K562 (cell line): ENCODE results near the gene ZNF473. TPM values are rescaled to one million over a fixed set of nuclear protein-coding genes. Genes with fewer than 3 reads are reported as not detected.

Experiments used
- ATAC-seq: fragments of 200-7000 bp; cut with Tn5 transposase; 3 replicates; pipeline ENCODE4 v1.9.1; 2020; ENCODE audit warnings: moderate library complexity
- BruUV-seq: library from RNA; stranded (reverse); fragments of 400-500 nt; replicated peaks from 2 replicates; lab custom pipeline; 2021; lab: Mats Ljungman, UMichigan
- CTCF ChIA-PET: fragments of 300-600 bp; formaldehyde crosslinking; extraction: SDS; loops from one replicate; lab custom pipeline; 2021; ENCODE audit warnings: low intra/inter-chr PET ratio; lab: Yijun Ruan, JAX
- POLR2A ChIA-PET: fragments of 300-600, 350-650 bp; sonication (Branson Sonifier 250); formaldehyde crosslinking; extraction: SDS; loops from one replicate; lab custom pipeline; 2021; ENCODE audit warnings: antibody characterized with exemption, inconsistent platforms; lab: Yijun Ruan, JAX
- DNase-seq, 4 experiments: peaks; one replicate each; pipeline versions ENCODE4 v3.0.0 to v3.0.0-alpha.2; 2011 to 2018; ENCODE audit warnings: low spot score in 3 of 4, mixed read lengths in 3 of 4; ENCODE audit errors: extremely low read depth in 1 of 4
- FAIRE-seq: peaks from 2 replicates; lab custom pipeline; 2011; peaks lifted over from hg19 to GRCh38; lab: Jason Lieb, UNC
- H2AFZ ChIP-seq: 2 replicates; pipeline ENCODE4 v1.6.0; 2011; ENCODE audit warnings: low read depth, low read length, control low read depth, inconsistent platforms
- H3K27ac ChIP-seq: fragments of 200-600 bp; 3 replicates; pipeline ENCODE4 v1.8.0; 2011; ENCODE audit warnings: low read depth, mild to moderate bottlenecking, control low read depth, inconsistent platforms, low read length, moderate library complexity, mixed read lengths; ENCODE audit errors: extremely low read depth
- H3K27me3 ChIP-seq, 2 experiments: fragments of 300-600 bp in 1 of 2; 2 replicates in 1 of 2; 3 replicates in 1 of 2; pipeline versions ENCODE4 v1.6.0 to v1.8.0; 2011; ENCODE audit warnings: inconsistent platforms in 2 of 2, low read length in 2 of 2, mild to moderate bottlenecking in 1 of 2, mixed read lengths in 1 of 2, moderate library complexity in 1 of 2; ENCODE audit not compliant: control insufficient read depth in 2 of 2, insufficient read depth in 2 of 2
- H3K36me3 ChIP-seq: fragments of 300-600 bp; 3 replicates; pipeline ENCODE4 v1.8.0; 2011; ENCODE audit warnings: mild to moderate bottlenecking, low read length, inconsistent platforms; ENCODE audit not compliant: control insufficient read depth, insufficient read depth
- H3K4me1 ChIP-seq, 2 experiments: fragments of 200-600 bp in 1 of 2; replicated peaks in 1 of 2; 2 replicates in 1 of 2; 3 replicates in 1 of 2; pipeline versions ENCODE4 v1.5.1 to v1.8.0; 2011; ENCODE audit warnings: inconsistent platforms in 2 of 2, low read length in 2 of 2, mild to moderate bottlenecking in 1 of 2, mixed read lengths in 1 of 2, moderate library complexity in 1 of 2; ENCODE audit not compliant: control insufficient read depth in 2 of 2, insufficient read depth in 2 of 2
- H3K4me2 ChIP-seq: 2 replicates; pipeline ENCODE4 v1.6.1; 2011; ENCODE audit warnings: low read length, control low read depth, inconsistent platforms, mixed read lengths; ENCODE audit not compliant: insufficient read depth
- H3K4me3 ChIP-seq: fragments of 200-600 bp; sonication (generic), shearing (Covaris generic); 2 replicates; pipeline ENCODE4 v1.5.1; 2016; ENCODE audit warnings: control low read depth, inconsistent platforms
- H3K79me2 ChIP-seq: fragments of 200-600 bp; 3 replicates; pipeline ENCODE4 v1.8.0; 2011; ENCODE audit warnings: low read length, inconsistent platforms; ENCODE audit not compliant: control insufficient read depth, insufficient read depth
- H3K9ac ChIP-seq, 2 experiments: 2 replicates each; pipeline versions ENCODE4 v1.6.0 to v1.6.1; 2011; ENCODE audit warnings: low read depth in 2 of 2, low read length in 2 of 2, control low read depth in 1 of 2, inconsistent platforms in 1 of 2, mild to moderate bottlenecking in 1 of 2, mixed read lengths in 1 of 2; ENCODE audit not compliant: insufficient read depth in 1 of 2
- H3K9me1 ChIP-seq: one replicate; pipeline ENCODE4 v1.6.0; 2011; ENCODE audit warnings: inconsistent platforms, mild to moderate bottlenecking, low read length, moderate library complexity; ENCODE audit not compliant: control insufficient read depth, insufficient read depth
- H3K9me3 ChIP-seq: replicated peaks from 2 replicates; pipeline ENCODE4 v1.5.1; 2011; ENCODE audit warnings: low read depth, low read length, inconsistent platforms; ENCODE audit not compliant: control insufficient read depth, insufficient read depth
- H4K20me1 ChIP-seq: replicated peaks from 2 replicates; pipeline ENCODE4 v1.6.1; 2011; ENCODE audit warnings: low read length, inconsistent platforms, mixed read lengths; ENCODE audit not compliant: control insufficient read depth, insufficient read depth
- ID3 ChIP-seq, 2 experiments: fragments of 250-450 bp in 1 of 2; fragments of 450-650 bp in 1 of 2; sonication (Bioruptor Pico) in 1 of 2; IDR thresholded peaks; 2 replicates each; pipeline versions ENCODE4 v1.6.1 to v1.8.0; 2016 to 2021; ENCODE audit warnings: mild to moderate bottlenecking in 2 of 2, moderate library complexity in 2 of 2, missing compliant biosample characterization in 1 of 2, missing genetic modification characterization in 1 of 2
- IRF9 ChIP-seq: fragments of 450-650 bp; IDR thresholded peaks from 2 replicates; pipeline ENCODE4 v1.6.1; 2016; ENCODE audit warnings: missing biosample characterization, missing genetic modification characterization
- PRPF4 ChIP-seq: fragments of 200-400 bp; formaldehyde crosslinking; IDR thresholded peaks from one replicate; pipeline ENCODE4 v1.6.1; 2017; ENCODE audit warnings: low read length, low read depth, mild to moderate bottlenecking; ENCODE audit not compliant: insufficient read depth, poor library complexity, severe bottlenecking
- RBM15 ChIP-seq: fragments of 200-400 bp; formaldehyde crosslinking; IDR thresholded peaks from 2 replicates; pipeline ENCODE4 v1.6.1; 2018; ENCODE audit warnings: mild to moderate bottlenecking, low read length, moderate library complexity; ENCODE audit not compliant: insufficient read depth
- ZEB2 ChIP-seq: fragments of 450-650 bp; IDR thresholded peaks from 2 replicates; pipeline ENCODE4 v1.6.1; 2016
- ZNF444 ChIP-seq: fragments of 250-450 bp; sonication (Bioruptor Pico); IDR thresholded peaks from 2 replicates; pipeline ENCODE4 v1.4.0; 2020; ENCODE audit warnings: mild to moderate bottlenecking, moderate library complexity
- WGBS: fragments of 100-300 bp; shearing (Covaris generic); methylation state at CpG from one replicate; pipeline ENCODE4 v1.1.6; 2016; ENCODE audit warnings: low coverage, mixed read lengths; ENCODE audit not compliant: insufficient coverage; ENCODE audit errors: missing lambda C conversion rate; 5-methylcytosine and 5-hydroxymethylcytosine counted together
- in situ Hi-C: fragments of 300-500 bp; cut with MboI; formaldehyde crosslinking; loops from 4 replicates; pipeline ENCODE4 v1.15.0; 2018; ENCODE audit warnings: inconsistent platforms, mixed read lengths
- intact Hi-C: fragments of 100-400 bp; cut with micrococcal nuclease; formaldehyde crosslinking; loops from 2 replicates; pipeline ENCODE4 v1.14.2; 2022
- polyA plus RNA-seq, 8 experiments: library from polyadenylated mRNA; depleted of rRNA in 4 of 8; stranded (reverse) in 5 of 8; unstranded in 3 of 8; fragments of >200 nt; fragmentation: Nextera tagmentation in 2 of 8; fragmentation: Illumina TruSeq in 1 of 8; extraction: Ambion mirVana in 2 of 8; extraction: Trizol in 1 of 8; gene quantifications; 2 replicates each; pipeline versions ENCODE4 v1.2.1 to v1.2.3, GENCODE V29; 2011 to 2014; ENCODE audit warnings: inconsistent platforms in 1 of 8, missing spikeins in 1 of 8
- total RNA-seq, 7 experiments: library from RNA; depleted of rRNA in 6 of 7; stranded (reverse); fragments of >200 nt in 6 of 7; fragmentation: Illumina TruSeq in 2 of 7; extraction: Trizol in 2 of 7; gene quantifications; 2 replicates each; pipeline versions ENCODE4 v1.2.1 to v1.2.3, GENCODE V29; 2011 to 2021; ENCODE audit warnings: low replicate concordance in 1 of 7
- TF ChIP-seq, protein P1 (sequence below): fragments of 450-650 bp; formaldehyde crosslinking; IDR thresholded peaks from 2 replicates; pipeline ENCODE4 v1.4.0; 2022; ENCODE audit warnings: mild to moderate bottlenecking, moderate library complexity

Gene ZNF473
- total and polyA plus RNA-seq, 9 of the 15 experiments (the other 6 are each of a cell fraction or from before 2014, with no cell fraction given), result 8.2 to 34.0 (median 28.5) TPM

- H3K27me3 ChIP-seq, result no peaks in the 10 kb centered on the region
- ChIA-PET CTCF (no interaction called here), POLR2A (no interaction called here)
- no peak for DNase-seq
- no peak overlapping the region for H2AFZ ChIP-seq
- 76% methylated on average over 9 of the region's 9 CpGs for WGBS
- no peak for FAIRE-seq
- intact Hi-C loops (no loop called here), in situ Hi-C loops (no loop called here)
- peaks cover 26% of the 10 kb centered on the region for H4K20me1 ChIP-seq
- no peak overlapping the region for H3K9ac ChIP-seq
- no TSS peak for BruUV-seq
- no peak overlapping the region for H3K4me3 ChIP-seq
- peaks cover 0 to 4% of the 10 kb centered on the region in 2 experiments; a peak in 3 of 5 replicates for H3K4me1 ChIP-seq
- peaks cover 3% of the 10 kb centered on the region for H3K9me1 ChIP-seq
- no peaks in the 10 kb centered on the region for H3K9me3 ChIP-seq
- peaks cover 34% of the 10 kb centered on the region; the same call in 2 of the 3 replicates for H3K36me3 ChIP-seq
- no peak for ATAC-seq
- H3K4me2 ChIP-seq, result no peak overlapping the region
- H3K27ac ChIP-seq, result no peak overlapping the region
- H3K79me2 ChIP-seq, result no peaks in the 10 kb centered on the region
- TF ChIP-seq IRF9 (tag) (no peak), PRPF4 (no peak), ZEB2 (no peak), ID3 (CRISPR knock-in tag; IDR thresholded peaks at IDR 0.05) (no peak), ID3 (tag; IDR thresholded peaks at IDR 0.05) (no peak), RBM15 (no peak), ZNF444 (CRISPR knock-in tag) (no peak)
- TF ChIP-seq, protein P1, sequence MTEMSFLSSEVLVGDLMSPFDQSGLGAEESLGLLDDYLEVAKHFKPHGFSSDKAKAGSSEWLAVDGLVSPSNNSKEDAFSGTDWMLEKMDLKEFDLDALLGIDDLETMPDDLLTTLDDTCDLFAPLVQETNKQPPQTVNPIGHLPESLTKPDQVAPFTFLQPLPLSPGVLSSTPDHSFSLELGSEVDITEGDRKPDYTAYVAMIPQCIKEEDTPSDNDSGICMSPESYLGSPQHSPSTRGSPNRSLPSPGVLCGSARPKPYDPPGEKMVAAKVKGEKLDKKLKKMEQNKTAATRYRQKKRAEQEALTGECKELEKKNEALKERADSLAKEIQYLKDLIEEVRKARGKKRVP (CRISPR knock-in tag), result no peak
Measured at GRCh38 chr19:49988433-49988832, 37.4 kb upstream of the ZNF473 start.
